SK-N-SH treated with all-trans-retinoic acid at 6 μM for 48 hours (cell line): ENCODE results near the gene GTF2B.
"Not testable (repeated sequence)": the region's sequence is repeated elsewhere in the genome, so short reads cannot be mapped to it uniquely, and the experiment has no call there.

Experiments used
- ATAC-seq: fragments of 200-7000 bp; cut with Tn5 transposase; 3 replicates; pipeline ENCODE4 v1.9.1; 2020; ENCODE audit warnings: mild to moderate bottlenecking, moderate library complexity
- ARNTL ChIP-seq: fragments of 450-650 bp; formaldehyde crosslinking; IDR thresholded peaks from 2 replicates; pipeline ENCODE4 v1.5.0; 2020; ENCODE audit warnings: low read depth, mild to moderate bottlenecking, moderate library complexity, borderline replicate concordance
- CREB5 ChIP-seq: fragments of 250-450 bp; sonication (Bioruptor Pico); IDR thresholded peaks from 2 replicates; pipeline ENCODE4 v1.5.1; 2020; ENCODE audit warnings: low read depth, mild to moderate bottlenecking, moderate library complexity
- CSDC2 ChIP-seq: fragments of 250-450 bp; sonication (Bioruptor Pico); IDR thresholded peaks from 2 replicates; pipeline ENCODE4 v1.5.0; 2020; ENCODE audit warnings: mild to moderate bottlenecking, moderate library complexity
- ESRRG ChIP-seq: fragments of 250-450 bp; sonication (Bioruptor Pico); IDR thresholded peaks from 2 replicates; pipeline ENCODE4 v1.6.1; 2021; ENCODE audit warnings: mild to moderate bottlenecking
- GLIS3 ChIP-seq: fragments of 250-450 bp; sonication (Bioruptor Pico); IDR thresholded peaks from 2 replicates; pipeline ENCODE4 v1.5.0; 2020; ENCODE audit warnings: mild to moderate bottlenecking, moderate library complexity
- ISL1 ChIP-seq: fragments of 250-450 bp; sonication (Bioruptor Pico); IDR thresholded peaks from 2 replicates; pipeline ENCODE4 v2.1.2; 2022; ENCODE audit warnings: mild to moderate bottlenecking, moderate library complexity
- OSR1 ChIP-seq: fragments of 250-450 bp; sonication (Bioruptor Pico); IDR thresholded peaks from 2 replicates; pipeline ENCODE4 v1.8.0; 2022; ENCODE audit warnings: moderate library complexity, mild to moderate bottlenecking, inconsistent platforms
- PATZ1 ChIP-seq: fragments of 250-450 bp; sonication (Bioruptor Pico); IDR thresholded peaks from 2 replicates; pipeline ENCODE4 v1.8.0; 2020; ENCODE audit warnings: mild to moderate bottlenecking, moderate library complexity, borderline replicate concordance
- POU6F1 ChIP-seq: fragments of 250-450 bp; sonication (Bioruptor Pico); IDR thresholded peaks from 2 replicates; pipeline ENCODE4 v1.8.0; 2021; ENCODE audit warnings: low read depth, mild to moderate bottlenecking, moderate library complexity, borderline replicate concordance
- PPARA ChIP-seq: fragments of 250-450 bp; sonication (Bioruptor Pico); IDR thresholded peaks from 2 replicates; pipeline ENCODE4 v1.5.0; 2020; ENCODE audit warnings: mild to moderate bottlenecking, borderline replicate concordance
- RARB ChIP-seq: fragments of 250-450 bp; sonication (Bioruptor Pico); IDR thresholded peaks from 2 replicates; pipeline ENCODE4 v1.8.0; 2021; ENCODE audit warnings: mild to moderate bottlenecking, moderate library complexity
- SNAI2 ChIP-seq: fragments of 250-450 bp; sonication (Bioruptor Pico); IDR thresholded peaks from 2 replicates; pipeline ENCODE4 v1.5.0; 2020; ENCODE audit warnings: mild to moderate bottlenecking, moderate library complexity
- TOX ChIP-seq: fragments of 250-450 bp; sonication (Bioruptor Pico); IDR thresholded peaks from 2 replicates; pipeline ENCODE4 v1.8.0; 2021; ENCODE audit warnings: mild to moderate bottlenecking, moderate library complexity, borderline replicate concordance
- TSHZ2 ChIP-seq: fragments of 250-450 bp; sonication (Bioruptor Pico); IDR thresholded peaks from 2 replicates; pipeline ENCODE4 v1.5.0; 2020; ENCODE audit warnings: mild to moderate bottlenecking, moderate library complexity
- ZC3H10 ChIP-seq: fragments of 250-450 bp; sonication (Bioruptor Pico); IDR thresholded peaks from 2 replicates; pipeline ENCODE4 v1.5.1; 2021; ENCODE audit warnings: mild to moderate bottlenecking, moderate library complexity
- ZFP3 ChIP-seq: fragments of 250-450 bp; sonication (Bioruptor Pico); IDR thresholded peaks from 2 replicates; pipeline ENCODE4 v1.5.0; 2020; ENCODE audit warnings: mild to moderate bottlenecking, moderate library complexity
- ZFP30 ChIP-seq: fragments of 450-650 bp; formaldehyde crosslinking; IDR thresholded peaks from 2 replicates; pipeline ENCODE4 v1.5.0; 2022; ENCODE audit warnings: mild to moderate bottlenecking, moderate library complexity
- ZNF565 ChIP-seq: fragments of 450-650 bp; formaldehyde crosslinking; conservative IDR thresholded peaks from 2 replicates; pipeline ENCODE4 v1.5.0; 2020; ENCODE audit warnings: low read depth, mild to moderate bottlenecking, moderate library complexity
- ZNF70 ChIP-seq: fragments of 450-650 bp; formaldehyde crosslinking; IDR thresholded peaks from 2 replicates; pipeline ENCODE4 v1.5.0; 2020; ENCODE audit warnings: mild to moderate bottlenecking, moderate library complexity
- ZNF8 ChIP-seq: fragments of 450-650 bp; formaldehyde crosslinking; IDR thresholded peaks from 2 replicates; pipeline ENCODE4 v1.5.0; 2020; ENCODE audit warnings: mild to moderate bottlenecking, moderate library complexity

Gene GTF2B

GRCh38 chr1:88920845-88921244 is 29.5 kb upstream of the GTF2B start:
- ATAC-seq, result no peak
- no peak for TF ChIP-seq RARB (CRISPR knock-in tag)
- no peak for TF ChIP-seq ZC3H10 (CRISPR knock-in tag)
- no peak for TF ChIP-seq PPARA (CRISPR knock-in tag)
- TF ChIP-seq POU6F1 (CRISPR knock-in tag), result no peak
- no peak for TF ChIP-seq OSR1 (CRISPR knock-in tag)
- TF ChIP-seq ISL1 (CRISPR knock-in tag), result no peak
- no peak for TF ChIP-seq ZFP3
- TF ChIP-seq ARNTL (CRISPR knock-in tag), result no peak
- TF ChIP-seq TSHZ2 (CRISPR knock-in tag), result no peak
- no peak for TF ChIP-seq SNAI2 (CRISPR knock-in tag)
- no peak for TF ChIP-seq ESRRG (CRISPR knock-in tag)

GRCh38 chr1:88917321-88918025 is 26.1 kb upstream of the GTF2B start:
- TF ChIP-seq GLIS3 (CRISPR knock-in tag) (no peak), SNAI2 (CRISPR knock-in tag) (no peak), ZNF565 (no peak), CREB5 (CRISPR knock-in tag) (no peak), ZNF8 (CRISPR knock-in tag) (no peak), PATZ1 (no peak), OSR1 (CRISPR knock-in tag) (no peak), ZNF70 (CRISPR knock-in tag) (no peak), ZFP30 (CRISPR knock-in tag) (no peak), CSDC2 (CRISPR knock-in tag) (no peak), PPARA (CRISPR knock-in tag) (no peak), TSHZ2 (CRISPR knock-in tag) (no peak), ESRRG (CRISPR knock-in tag) (no peak)
- no peak for ATAC-seq

- TF ChIP-seq ZC3H10 (CRISPR knock-in tag), result no peak
- TF ChIP-seq CREB5 (CRISPR knock-in tag), result no peak
- no peak for TF ChIP-seq CSDC2 (CRISPR knock-in tag)
- no peak for TF ChIP-seq PPARA (CRISPR knock-in tag)
- TF ChIP-seq RARB (CRISPR knock-in tag), result no peak
- TF ChIP-seq ZNF8 (CRISPR knock-in tag), result no peak
- TF ChIP-seq ZFP3, result no peak
- no peak for TF ChIP-seq GLIS3 (CRISPR knock-in tag)
- no peak for TF ChIP-seq TOX (CRISPR knock-in tag)
- TF ChIP-seq, all 23 proteins: peak for 0
- ATAC-seq, result no peak
These were observed 25.5 kb upstream of the GTF2B start for GRCh38 chr1:88916883-88917282.

GRCh38 chr1:88911800-88912199 is 20.4 kb upstream of the GTF2B start:
- ATAC-seq, result not testable (repeated sequence)
